Trophoblast cell (in vitro differentiated cells and primary cell): Measurements from ENCODE around the gene FN1.

Experiments used
- DNase-seq, 2 donors: peaks; one replicate each; pipeline ENCODE4 v3.0.0-alpha.2; 2016
- H2AFZ ChIP-seq: 2 replicates; pipeline ENCODE4 v1.6.1; 2013; ENCODE audit warnings: low read length, moderate library complexity, mild to moderate bottlenecking; ENCODE audit not compliant: insufficient read depth, poor library complexity
- H2AK5ac ChIP-seq: 2 replicates; pipeline ENCODE4 v1.6.1; 2013; ENCODE audit warnings: mild to moderate bottlenecking, low read length
- H2BK120ac ChIP-seq: 2 replicates; pipeline ENCODE4 v1.6.1; 2013; ENCODE audit warnings: low read length, mild to moderate bottlenecking, moderate library complexity; ENCODE audit not compliant: insufficient read depth, poor library complexity
- H2BK12ac ChIP-seq: 2 replicates; pipeline ENCODE4 v1.6.1; 2013; ENCODE audit warnings: mild to moderate bottlenecking, low read length, moderate library complexity
- H2BK5ac ChIP-seq: 2 replicates; pipeline ENCODE4 v1.6.1; 2013; ENCODE audit warnings: low read length, low read depth, moderate library complexity, mild to moderate bottlenecking; ENCODE audit not compliant: poor library complexity
- H3K14ac ChIP-seq: 2 replicates; pipeline ENCODE4 v1.6.1; 2013; ENCODE audit warnings: mild to moderate bottlenecking, low read length
- H3K18ac ChIP-seq: 2 replicates; pipeline ENCODE4 v1.6.1; 2013; ENCODE audit warnings: mild to moderate bottlenecking, low read length
- H3K23ac ChIP-seq: 2 replicates; pipeline ENCODE4 v1.6.1; 2013; ENCODE audit warnings: low read length
- H3K27ac ChIP-seq: 2 replicates; pipeline ENCODE4 v1.5.1; 2013; ENCODE audit warnings: low read depth, mild to moderate bottlenecking, inconsistent platforms, low read length, moderate library complexity
- H3K27me3 ChIP-seq: 2 replicates; pipeline ENCODE4 v1.6.1; 2013; ENCODE audit warnings: inconsistent platforms, mild to moderate bottlenecking, low read length, moderate library complexity; ENCODE audit not compliant: insufficient read depth
- H3K36me3 ChIP-seq, 2 experiments: 1 replicate in 1 of 2; 2 replicates in 1 of 2; pipeline ENCODE4 v1.6.1; 2013; ENCODE audit warnings: low read length in 2 of 2, mild to moderate bottlenecking in 2 of 2, moderate library complexity in 1 of 2; ENCODE audit not compliant: insufficient read depth in 2 of 2, control insufficient read depth in 1 of 2
- H3K4ac ChIP-seq: 2 replicates; pipeline ENCODE4 v1.6.1; 2013; ENCODE audit warnings: low read depth, mild to moderate bottlenecking, low read length, moderate library complexity
- H3K4me1 ChIP-seq, 2 experiments: 1 replicate in 1 of 2; 2 replicates in 1 of 2; pipeline ENCODE4 v1.6.1; 2013; ENCODE audit warnings: low read length in 2 of 2, mild to moderate bottlenecking in 2 of 2, moderate library complexity in 1 of 2; ENCODE audit not compliant: insufficient read depth in 2 of 2, control insufficient read depth in 1 of 2
- H3K4me2 ChIP-seq: 2 replicates; pipeline ENCODE4 v1.6.1; 2013; ENCODE audit warnings: inconsistent platforms, mild to moderate bottlenecking, low read length, moderate library complexity
- H3K4me3 ChIP-seq: 2 replicates; pipeline ENCODE4 v1.5.1; 2013; ENCODE audit warnings: mild to moderate bottlenecking, low read depth, low read length, inconsistent platforms
- H3K79me1 ChIP-seq: one replicate; pipeline ENCODE4 v1.6.1; 2013; ENCODE audit warnings: low read length
- H3K79me2 ChIP-seq: 2 replicates; pipeline ENCODE4 v1.6.1; 2013; ENCODE audit warnings: low read length, mild to moderate bottlenecking; ENCODE audit not compliant: control insufficient read depth, insufficient read depth, poor library complexity
- H3K9ac ChIP-seq: 2 replicates; pipeline ENCODE4 v1.6.1; 2013; ENCODE audit warnings: mild to moderate bottlenecking, low read length
- H3K9me3 ChIP-seq: 2 replicates; pipeline ENCODE4 v1.6.1; 2013; ENCODE audit warnings: low read depth, mild to moderate bottlenecking, control low read depth, inconsistent platforms, low read length; ENCODE audit not compliant: insufficient read depth
- H4K12ac ChIP-seq: 2 replicates; pipeline ENCODE4 v1.6.1; 2013; ENCODE audit warnings: low read depth, mild to moderate bottlenecking, low read length, moderate library complexity
- H4K8ac ChIP-seq: 2 replicates; pipeline ENCODE4 v1.6.1; 2013; ENCODE audit warnings: low read depth, mild to moderate bottlenecking, low read length, moderate library complexity
- H4K91ac ChIP-seq: one replicate; pipeline ENCODE4 v1.6.1; 2013; ENCODE audit warnings: low read depth, mild to moderate bottlenecking, low read length, moderate library complexity
- WGBS: extraction: QIAGEN DNeasy Blood & Tissue Kit; methylation state at CpG from one replicate; pipeline ENCODE4 v1.1.7; 2013; ENCODE audit warnings: missing lambda C conversion rate; ENCODE audit not compliant: insufficient read length, insufficient coverage; ENCODE audit errors: extremely low coverage; 5-methylcytosine and 5-hydroxymethylcytosine counted together

The FN1 gene

DNA sequence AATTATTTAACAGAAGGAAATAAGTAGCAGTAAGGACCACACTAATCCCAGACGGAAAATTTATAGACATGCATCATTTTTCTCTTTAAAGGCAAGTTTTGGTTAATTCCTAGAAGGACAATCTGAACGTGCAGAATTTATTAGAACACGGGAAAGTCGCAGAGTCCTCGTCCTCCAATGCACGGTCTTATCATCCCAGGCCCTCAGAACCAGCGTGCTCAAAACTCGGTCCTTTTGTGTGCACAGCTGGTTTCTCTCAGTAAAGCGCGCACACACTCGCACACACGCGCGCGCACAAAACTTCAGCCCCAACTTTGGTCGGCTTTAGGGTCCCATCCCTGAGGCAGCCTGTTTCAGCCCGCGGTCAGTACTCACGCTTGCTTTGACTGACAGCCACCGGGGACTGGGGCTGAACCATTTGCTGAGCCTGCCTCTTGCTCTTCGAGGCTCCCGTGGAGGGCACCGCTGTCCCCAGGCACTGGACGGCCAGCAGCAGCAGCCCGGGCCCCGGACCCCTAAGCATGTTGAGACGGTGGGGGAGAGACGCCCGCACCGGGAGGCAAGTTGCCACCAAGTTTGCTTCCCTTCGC, 493 bp downstream of the FN1 start:
- H2BK5ac ChIP-seq, result peak overlapping the region; percentile 86
- H4K91ac ChIP-seq, result peak overlapping the region; percentile 30
- peak overlapping the region; percentile 77 for H3K4me3 ChIP-seq
- H3K79me2 ChIP-seq, result peaks cover 14% of the 10 kb centered on the region
- no peaks in the 10 kb centered on the region for H3K27me3 ChIP-seq
- peaks cover 6 to 7% of the 10 kb centered on the region in 2 experiments for H3K4me1 ChIP-seq
- no peaks in the 10 kb centered on the region for H3K9me3 ChIP-seq
- no peak overlapping the region for H2BK12ac ChIP-seq
- H3K23ac ChIP-seq, result no peak overlapping the region
- peak overlapping the region; percentile 80 for H3K27ac ChIP-seq
- peaks cover 16% of the 10 kb centered on the region for H3K79me1 ChIP-seq
- peak overlapping the region; percentile 94 for H3K9ac ChIP-seq
- H3K4ac ChIP-seq, result peak overlapping the region; percentile 87
- WGBS, result no CpG with 5 or more reads among the region's 31 CpGs
- H3K4me2 ChIP-seq, result peak overlapping the region; percentile 69
- H2BK120ac ChIP-seq, result peak overlapping the region; percentile 26
- H2AFZ ChIP-seq, result no peak overlapping the region
- H3K36me3 ChIP-seq, result peaks cover 8 to 22% of the 10 kb centered on the region in 2 experiments
- peak overlapping the region; percentile 87 for H3K14ac ChIP-seq
- peak overlapping the region; percentile 49 for H4K8ac ChIP-seq
- DNase-seq, result peak in 1 of 2 donors; percentile 52
- H4K12ac ChIP-seq, result no peak overlapping the region
- peak overlapping the region; percentile 64 for H3K18ac ChIP-seq
- no peak overlapping the region for H2AK5ac ChIP-seq

- Histone ChIP-seq H4K8ac (no peak overlapping the region), H4K12ac (no peak overlapping the region), H3K9ac (peak overlapping the region; percentile 79), H3K23ac (no peak overlapping the region), H3K27ac (peak overlapping the region; percentile 80), H3K4me3 (peak overlapping the region; percentile 53), H3K79me2 (peaks cover 14% of the 10 kb centered on the region), H2BK120ac (no peak overlapping the region), H2BK12ac (no peak overlapping the region), H3K27me3 (no peaks in the 10 kb centered on the region), H3K4ac (peak overlapping the region; percentile 66), H3K4me1 (peaks cover 6 to 7% of the 10 kb centered on the region in 2 experiments), H3K4me2 (peak overlapping the region; percentile 69), H3K9me3 (no peaks in the 10 kb centered on the region), H2AK5ac (no peak overlapping the region), H3K79me1 (peaks cover 16% of the 10 kb centered on the region), H3K14ac (no peak overlapping the region), H2BK5ac (no peak overlapping the region), H4K91ac (no peak overlapping the region), H3K18ac (no peak overlapping the region), H3K36me3 (peaks cover 8 to 24% of the 10 kb centered on the region in 2 experiments), H2AFZ (no peak overlapping the region)
- WGBS, result no CpG with 5 or more reads among the region's 10 CpGs
- peak in 1 of 2 donors; percentile 51 for DNase-seq
These were observed 1.2 kb downstream of the FN1 start for GRCh38 chr2:215434447-215435279.

DNA sequence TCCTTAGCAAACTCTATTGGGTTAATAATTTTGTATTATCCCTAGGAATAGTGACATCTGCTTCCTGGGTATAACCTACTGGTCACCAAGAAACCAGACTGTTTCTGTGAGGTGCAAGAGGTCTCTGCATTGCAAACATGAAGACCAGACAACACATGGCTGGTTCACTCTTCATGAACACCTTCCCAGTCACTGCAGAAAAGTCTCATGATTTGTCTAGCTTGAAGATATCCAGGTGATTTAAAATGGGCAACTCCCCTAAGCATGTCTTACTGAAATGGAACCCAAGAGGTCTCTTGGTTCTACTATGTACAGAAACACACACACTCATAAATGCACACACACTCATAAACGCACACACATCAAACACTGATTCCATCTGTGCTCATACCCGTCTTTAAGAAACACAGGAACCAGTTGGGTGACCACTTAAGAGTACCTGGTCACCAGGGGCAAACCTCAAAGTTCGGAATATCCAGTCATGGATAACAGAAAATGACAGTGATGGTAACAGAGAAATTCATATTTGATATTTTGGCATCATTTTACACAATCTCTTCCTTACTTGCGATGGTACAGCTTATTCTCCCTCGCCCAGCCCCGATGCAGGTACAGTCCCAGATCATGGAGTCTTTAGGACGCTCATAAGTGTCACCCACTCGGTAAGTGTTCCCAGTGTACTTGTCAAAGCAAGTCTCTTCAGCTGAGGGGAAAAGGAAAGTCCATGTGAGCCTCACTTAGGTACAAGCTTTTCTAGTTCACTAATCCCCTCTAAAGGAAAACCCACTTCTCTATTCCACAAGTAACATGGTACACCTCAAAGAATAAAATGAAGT, 2.9 kb downstream of the FN1 start:
- Histone ChIP-seq H4K8ac (no peak overlapping the region), H3K18ac (no peak overlapping the region), H4K12ac (no peak overlapping the region), H2BK12ac (no peak overlapping the region), H3K4me1 (peaks cover 6 to 9% of the 10 kb centered on the region in 2 experiments), H3K79me1 (peaks cover 15% of the 10 kb centered on the region), H2BK5ac (no peak overlapping the region), H3K27ac (peak overlapping the region; percentile 31), H3K79me2 (peaks cover 14% of the 10 kb centered on the region), H3K23ac (no peak overlapping the region), H2AK5ac (no peak overlapping the region), H3K4ac (no peak overlapping the region), H3K4me2 (peak overlapping the region; percentile 60), H3K27me3 (no peaks in the 10 kb centered on the region), H3K4me3 (peak overlapping the region; percentile 45), H2BK120ac (no peak overlapping the region), H4K91ac (no peak overlapping the region), H3K36me3 (peaks cover 14 to 33% of the 10 kb centered on the region in 2 experiments), H3K14ac (no peak overlapping the region), H2AFZ (no peak overlapping the region), H3K9ac (peak overlapping the region; percentile 2), H3K9me3 (no peaks in the 10 kb centered on the region)
- no CpG with 5 or more reads among the region's 8 CpGs for WGBS
- no peak for DNase-seq
